Measurements from ENCODE around the gene TMEM235.
"Not testable (repeated sequence)": the region's sequence is repeated elsewhere in the genome, so short reads cannot be mapped to it uniquely, and the experiment has no call there.

Gene TMEM235

GRCh38 chr17:78233678-78234077 is 2.2 kb downstream of the TMEM235 start:
- no peak for DNase-seq (ENCODE audit: low read depth)
- TF ChIP-seq CTCF (conservative IDR thresholded peaks at IDR 0.05; ENCODE audit: low read length) = no peak
- no peak overlapping the region for H3K4me3 ChIP-seq (ENCODE audit: low read length)

- no peak for TF ChIP-seq CTCF (conservative IDR thresholded peaks at IDR 0.05; ENCODE audit: low read length)
- no peak for DNase-seq (ENCODE audit: low read depth)
- no peak overlapping the region for H3K4me3 ChIP-seq (ENCODE audit: low read length)
Measured at GRCh38 chr17:78234261-78234865, 2.9 kb downstream of the TMEM235 start.

GRCh38 chr17:78235022-78235421 is 3.6 kb downstream of the TMEM235 start:
- DNase-seq (ENCODE audit: low read depth); H3K4me3 ChIP-seq (ENCODE audit: low read length): not testable (repeated sequence)

- H3K4me3 ChIP-seq (ENCODE audit: low read length) = no peak overlapping the region
- no peak for TF ChIP-seq CTCF (conservative IDR thresholded peaks at IDR 0.05; ENCODE audit: low read length)
- DNase-seq (ENCODE audit: low read depth) = no peak
Measured at GRCh38 chr17:78235885-78236284, 4.5 kb downstream of the TMEM235 start.

- DNase-seq (ENCODE audit: low read depth) = no peak
- H3K4me3 ChIP-seq (ENCODE audit: low read length) = no peak overlapping the region
- no peak for TF ChIP-seq CTCF (conservative IDR thresholded peaks at IDR 0.05; ENCODE audit: low read length)
Measured at GRCh38 chr17:78236362-78237127, 5.1 kb downstream of the TMEM235 start.

GRCh38 chr17:78237401-78238012 is 6.1 kb downstream of the TMEM235 start:
- DNase-seq (ENCODE audit: low read depth) = no peak

More at GRCh38 chr17:78237401-78238012, 6.1 kb downstream of the TMEM235 start:
- no peak overlapping the region for H3K4me3 ChIP-seq (ENCODE audit: low read length)
- no peak for TF ChIP-seq CTCF (conservative IDR thresholded peaks at IDR 0.05; ENCODE audit: low read length)
